Right lobe of liver (tissue), 6 donors: Measurements from ENCODE around the gene WDFY2. TPM values are rescaled to one million over a fixed set of nuclear protein-coding genes. Genes with fewer than 3 reads are reported as not detected.
"Not testable (repeated sequence)": the region's sequence is repeated elsewhere in the genome, so short reads cannot be mapped to it uniquely, and the experiment has no call there.

ENCODE experiments used
- ATAC-seq, 4 donors: fragments of 200-7000 bp; cut with Tn5 transposase; one replicate each; pipeline ENCODE4 v1.9.1; 2020; ENCODE audit warnings: mild to moderate bottlenecking in 4 of 4, moderate library complexity in 4 of 4
- DNase-seq, 3 donors: peaks; one replicate each; pipeline ENCODE4 v3.0.0-alpha.2; 2020
- H3K27ac ChIP-seq, 3 donors: fragments of 200-600 bp; one replicate each; pipeline ENCODE4 v1.8.0; 2022
- H3K27me3 ChIP-seq, 2 donors: fragments of 200-600 bp; one replicate each; pipeline ENCODE4 v1.8.0; 2022
- H3K36me3 ChIP-seq, 4 donors: fragments of 200-600 bp; sonication (generic) in 1 of 4; one replicate each; pipeline versions ENCODE4 v1.5.1 to v1.8.0; 2017 to 2022; ENCODE audit warnings: control low read depth in 1 of 4
- H3K4me1 ChIP-seq, 4 donors: fragments of 200-600 bp; sonication (generic) in 1 of 4; one replicate each; pipeline versions ENCODE4 v1.5.1 to v1.8.0; 2017 to 2022; ENCODE audit warnings: control low read depth in 1 of 4
- H3K4me3 ChIP-seq, 3 donors: fragments of 200-600 bp; one replicate each; pipeline ENCODE4 v1.8.0; 2022
- H3K9me3 ChIP-seq, 4 donors: fragments of 200-600 bp; sonication (generic) in 1 of 4; one replicate each; pipeline versions ENCODE4 v1.5.1 to v1.8.0; 2017 to 2022; ENCODE audit warnings: control low read depth in 1 of 4
- POLR2A ChIP-seq: fragments of 450-650 bp; IDR thresholded peaks from one replicate; pipeline ENCODE4 v1.6.1; 2017; ENCODE audit warnings: antibody characterized with exemption, mild to moderate bottlenecking
- WGBS: methylation state at CpG from one replicate; pipeline ENCODE4 v1.1.6; 2018; ENCODE audit warnings: low coverage, low lambda C conversion rate; ENCODE audit not compliant: insufficient coverage; ENCODE audit errors: missing lambda C conversion rate; 5-methylcytosine and 5-hydroxymethylcytosine counted together
- intact Hi-C, 2 donors: fragments of 100-400 bp; cut with DNase I; formaldehyde crosslinking; loops; one replicate each; pipeline versions ENCODE4 v1.11.2 to v1.14.1; 2022
- total RNA-seq, 6 experiments: library from RNA; depleted of rRNA in 2 of 6; stranded (reverse); fragments of >200 nt in 2 of 6; fragmentation: NEBNext Ultra II Directional in 3 of 6; extraction: Animal tissue kit (Norgen Biotek cat#: 25700) in 3 of 6; gene quantifications; one replicate each; pipeline versions ENCODE4 v1.1.0 to v1.2.4, GENCODE V29; 2016 to 2023
- TF ChIP-seq, protein P1 (sequence below), 4 donors: fragments of 200-600 bp in 3 of 4; fragments of 450-650 bp in 1 of 4; IDR thresholded peaks; one replicate each; pipeline versions ENCODE4 v1.5.1 to v1.8.0; 2016 to 2022; ENCODE audit warnings: antibody characterized with exemption in 4 of 4, mild to moderate bottlenecking in 2 of 4
- donor health status: DM: no; HTN: yes; CAD: no.
- donor health status: DM: no; HTN: no; CAD: no.
- donor health status: DM: no; HTN: no; CAD: no.
- donor health status: DM: no; HTN: yes; CAD: no.
- donor health status: DM: no; HTN: yes; CAD: no.

WDFY2 gene
- total RNA-seq, 6 experiments from 2014 or later: 4.5 to 12.0 (median 7.3) TPM

- DNase-seq (no peak), ATAC-seq (no peak)
- Histone ChIP-seq H3K36me3 (no peaks in the 10 kb centered on the region), H3K4me3 (no peak overlapping the region), H3K4me1 (peaks cover 0 to 17% (median 8%) of the 10 kb centered on the region in 4 donors), H3K27me3 (no peaks in the 10 kb centered on the region), H3K27ac (no peak overlapping the region), H3K9me3 (no peaks in the 10 kb centered on the region)
- no peak for TF ChIP-seq POLR2A
- TF ChIP-seq, protein P1, sequence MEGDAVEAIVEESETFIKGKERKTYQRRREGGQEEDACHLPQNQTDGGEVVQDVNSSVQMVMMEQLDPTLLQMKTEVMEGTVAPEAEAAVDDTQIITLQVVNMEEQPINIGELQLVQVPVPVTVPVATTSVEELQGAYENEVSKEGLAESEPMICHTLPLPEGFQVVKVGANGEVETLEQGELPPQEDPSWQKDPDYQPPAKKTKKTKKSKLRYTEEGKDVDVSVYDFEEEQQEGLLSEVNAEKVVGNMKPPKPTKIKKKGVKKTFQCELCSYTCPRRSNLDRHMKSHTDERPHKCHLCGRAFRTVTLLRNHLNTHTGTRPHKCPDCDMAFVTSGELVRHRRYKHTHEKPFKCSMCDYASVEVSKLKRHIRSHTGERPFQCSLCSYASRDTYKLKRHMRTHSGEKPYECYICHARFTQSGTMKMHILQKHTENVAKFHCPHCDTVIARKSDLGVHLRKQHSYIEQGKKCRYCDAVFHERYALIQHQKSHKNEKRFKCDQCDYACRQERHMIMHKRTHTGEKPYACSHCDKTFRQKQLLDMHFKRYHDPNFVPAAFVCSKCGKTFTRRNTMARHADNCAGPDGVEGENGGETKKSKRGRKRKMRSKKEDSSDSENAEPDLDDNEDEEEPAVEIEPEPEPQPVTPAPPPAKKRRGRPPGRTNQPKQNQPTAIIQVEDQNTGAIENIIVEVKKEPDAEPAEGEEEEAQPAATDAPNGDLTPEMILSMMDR (IDR thresholded peaks at IDR 0.05): no peak
- WGBS: 80% methylated on average over 7 of the region's 7 CpGs
- intact Hi-C loops: no loop called here
Observed at GRCh38 chr13:51638216-51638871, 54.1 kb downstream of the WDFY2 start.

DNA sequence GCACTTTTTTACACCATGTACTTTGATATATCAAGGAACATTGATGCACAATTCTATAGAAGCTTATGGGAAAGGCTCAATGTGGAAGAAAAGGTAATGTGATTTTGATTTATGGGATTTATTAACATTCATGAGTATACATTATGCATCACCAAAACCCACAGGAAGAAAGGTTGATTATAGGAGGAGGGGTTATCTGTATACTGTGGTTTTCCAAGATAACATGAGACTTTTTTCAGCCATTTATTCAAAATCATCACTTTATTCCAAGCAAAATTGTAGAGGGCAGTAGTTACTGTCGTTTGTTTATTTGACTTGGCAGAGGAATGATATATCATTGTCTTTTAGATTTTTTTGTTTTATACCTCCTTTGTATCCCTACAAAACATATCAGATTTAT lies 54.9 kb downstream of the WDFY2 start:
- intact Hi-C loops: no loop called here
- ATAC-seq (no peak), DNase-seq (no peak)
- no peaks in the 10 kb centered on the region for H3K27me3 ChIP-seq
- no peaks in the 10 kb centered on the region for H3K9me3 ChIP-seq
- TF ChIP-seq, protein P1 (IDR thresholded peaks at IDR 0.05): no peak
- TF ChIP-seq POLR2A: no peak
- H3K4me3 ChIP-seq: no peak overlapping the region
- H3K4me1 ChIP-seq: peaks cover 0 to 24% (median 9%) of the 10 kb centered on the region in 4 donors
- no peaks in the 10 kb centered on the region for H3K36me3 ChIP-seq
- H3K27ac ChIP-seq: no peak overlapping the region
- 23% methylated on average over 1 of the region's 1 CpG for WGBS

- WGBS: 97% methylated on average over 4 of the region's 5 CpGs
- DNase-seq, intact Hi-C loops, H3K36me3 ChIP-seq, H3K9me3 ChIP-seq, H3K27me3 ChIP-seq, H3K4me3 ChIP-seq, ATAC-seq, H3K27ac ChIP-seq: not testable (repeated sequence)
- H3K4me1 ChIP-seq: peaks cover 0 to 35% (median 10%) of the 10 kb centered on the region in 4 donors
Observed at GRCh38 chr13:51640696-51641095, 56.4 kb downstream of the WDFY2 start.

- intact Hi-C loops: no loop called here
- Histone ChIP-seq H3K27me3 (no peaks in the 10 kb centered on the region), H3K4me3 (no peak overlapping the region), H3K27ac (no peak overlapping the region), H3K9me3 (no peaks in the 10 kb centered on the region), H3K36me3 (no peaks in the 10 kb centered on the region), H3K4me1 (peaks cover 0 to 23% (median 1%) of the 10 kb centered on the region in 4 donors)
- no peak for TF ChIP-seq POLR2A
- TF ChIP-seq, protein P1 (IDR thresholded peaks at IDR 0.05): no peak
- ATAC-seq: peak in 3 of 4 donors; percentile 5 to 36 (median 15)
- WGBS: 30% methylated on average over 3 of the region's 3 CpGs
- no peak for DNase-seq
Observed at GRCh38 chr13:51643105-51643881, 59.0 kb downstream of the WDFY2 start.

DNA sequence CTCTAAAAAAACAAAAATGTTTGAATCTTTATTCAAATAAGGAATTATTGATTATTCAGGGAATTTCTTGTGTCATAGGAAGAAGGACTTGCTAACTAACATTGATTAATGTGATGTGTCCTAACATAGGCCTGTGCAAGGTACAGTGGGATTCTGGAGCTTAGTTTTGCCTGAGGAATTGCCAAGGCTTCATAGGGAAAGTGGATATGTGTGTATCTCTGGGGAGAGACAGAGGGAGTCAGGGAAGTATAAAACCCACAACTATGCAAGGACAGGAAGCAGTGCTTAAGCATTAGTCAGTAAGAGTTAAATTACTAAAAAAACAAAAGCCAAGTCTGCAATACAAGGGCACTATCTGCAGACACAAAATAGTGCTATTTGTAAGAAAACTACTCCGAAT lies 59.6 kb downstream of the WDFY2 start:
- H3K4me3 ChIP-seq: no peak overlapping the region
- DNase-seq (no peak), ATAC-seq (peak; percentile 25 to 54 (median 40))
- H3K4me1 ChIP-seq: peaks cover 0 to 23% (median 1%) of the 10 kb centered on the region in 4 donors
- H3K27me3 ChIP-seq: no peaks in the 10 kb centered on the region
- intact Hi-C loops: no loop called here
- WGBS: 58% methylated on average over 1 of the region's 1 CpG
- no peaks in the 10 kb centered on the region for H3K36me3 ChIP-seq
- peak overlapping the region in 1 of 3 donors; percentile 16 for H3K27ac ChIP-seq
- no peak for TF ChIP-seq POLR2A
- TF ChIP-seq, protein P1 (IDR thresholded peaks at IDR 0.05): no peak
- no peaks in the 10 kb centered on the region for H3K9me3 ChIP-seq
